Measurements from ENCODE around the gene CUL3.

The CUL3 gene

DNA sequence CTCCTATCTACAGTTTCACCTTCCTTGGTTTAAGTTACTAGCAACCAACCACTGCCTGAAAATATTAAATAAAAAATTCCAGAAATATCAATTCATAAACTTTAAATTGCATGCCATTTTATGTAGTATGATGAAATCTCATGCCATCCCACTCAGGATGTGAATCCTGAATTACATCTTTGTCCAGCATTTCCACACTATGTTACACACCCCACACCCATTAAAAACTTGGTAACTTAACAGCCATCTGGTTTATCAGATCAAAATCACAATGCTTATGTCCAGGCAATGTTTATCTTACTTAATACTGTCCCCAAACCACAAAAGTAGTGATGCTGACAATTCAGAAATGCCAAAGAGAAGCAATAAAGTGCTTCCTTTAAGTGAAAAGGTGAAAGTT, 21.6 kb downstream of the CUL3 start:
- H3K27ac ChIP-seq (ENCODE audit: low read length) = no peak overlapping the region
- H3K4me3 ChIP-seq (ENCODE audit: low read length in 2 of 2) = no peak overlapping the region
- H3K4me1 ChIP-seq (ENCODE audit: control insufficient read depth, insufficient read depth, low read length) = no peaks in the 10 kb centered on the region
- no peaks in the 10 kb centered on the region for H3K9me3 ChIP-seq (ENCODE audit: control insufficient read depth in 2 of 2, low read length in 2 of 2)
- H3K9ac ChIP-seq (ENCODE audit: low read length in 2 of 2) = no peak overlapping the region
- H3K27me3 ChIP-seq (ENCODE audit: control insufficient read depth in 1 of 2, insufficient read depth in 2 of 2, low read length in 2 of 2) = no peaks in the 10 kb centered on the region
- no peaks in the 10 kb centered on the region for H3K36me3 ChIP-seq (ENCODE audit: control insufficient read depth in 2 of 2, insufficient read depth in 2 of 2, low read length in 2 of 2)

DNA sequence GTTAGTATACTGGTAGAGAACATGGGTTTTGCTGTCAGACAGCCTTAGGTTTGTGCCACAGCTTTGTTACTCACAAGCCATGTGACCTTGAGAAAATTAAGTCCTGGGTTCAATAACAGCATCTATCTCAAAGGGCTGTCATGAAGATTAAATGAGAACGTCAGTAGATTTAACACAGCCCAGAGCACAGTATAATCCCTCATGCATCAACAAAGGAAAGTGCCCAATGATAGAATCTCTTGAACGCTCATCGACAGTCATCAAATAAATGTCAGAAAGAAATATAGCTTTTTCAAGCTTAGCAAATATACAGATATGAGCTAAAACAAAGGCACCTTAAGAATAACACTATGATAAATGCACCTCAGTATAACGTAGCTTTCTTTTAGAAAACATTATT, 22.3 kb downstream of the CUL3 start:
- Histone ChIP-seq H3K27ac (ENCODE audit: low read length) (no peak overlapping the region), H3K4me1 (ENCODE audit: control insufficient read depth, insufficient read depth, low read length) (no peaks in the 10 kb centered on the region), H3K36me3 (ENCODE audit: control insufficient read depth in 2 of 2, insufficient read depth in 2 of 2, low read length in 2 of 2) (no peaks in the 10 kb centered on the region), H3K4me3 (ENCODE audit: low read length in 2 of 2) (no peak overlapping the region), H3K9me3 (ENCODE audit: control insufficient read depth in 2 of 2, low read length in 2 of 2) (no peaks in the 10 kb centered on the region), H3K9ac (ENCODE audit: low read length in 2 of 2) (no peak overlapping the region), H3K27me3 (ENCODE audit: control insufficient read depth in 1 of 2, insufficient read depth in 2 of 2, low read length in 2 of 2) (no peaks in the 10 kb centered on the region)

DNA sequence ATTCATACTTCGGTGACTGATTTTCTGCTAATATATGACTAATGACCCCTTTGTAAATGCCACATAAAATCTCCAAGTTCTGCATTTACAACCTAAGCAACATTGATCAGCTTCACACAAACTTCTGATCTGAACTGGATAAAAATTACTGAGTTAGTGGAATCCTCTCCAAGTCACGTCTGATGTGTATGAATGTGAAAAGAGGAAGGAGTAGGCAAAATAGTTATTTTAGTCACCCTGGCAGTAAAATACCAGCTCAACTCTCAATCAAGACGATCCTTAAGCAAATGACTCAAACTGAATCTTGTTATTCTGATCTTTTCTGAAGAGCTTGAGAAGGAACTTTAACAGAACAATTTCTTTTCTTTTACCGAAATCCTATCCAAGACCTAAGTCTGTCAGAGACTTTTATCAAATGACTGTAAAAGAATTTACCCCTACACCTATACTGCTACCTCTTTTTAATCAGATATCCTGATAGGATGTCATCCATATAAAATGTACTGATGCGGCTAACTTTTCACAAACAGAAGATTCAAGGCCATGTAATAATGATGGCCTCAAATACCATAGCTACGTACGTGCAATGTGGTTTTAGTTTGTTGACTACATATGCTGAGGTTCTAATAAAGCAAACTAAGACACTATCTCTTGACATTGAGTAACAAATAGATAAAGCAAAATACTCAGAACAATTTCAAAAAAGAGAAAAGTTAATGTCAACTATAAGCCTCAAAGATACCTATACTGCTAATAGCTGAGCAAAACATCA, 23.7 kb downstream of the CUL3 start:
- H3K27me3 ChIP-seq (ENCODE audit: control insufficient read depth in 1 of 2, insufficient read depth in 2 of 2, low read length in 2 of 2) = no peaks in the 10 kb centered on the region
- H3K9me3 ChIP-seq (ENCODE audit: control insufficient read depth in 2 of 2, low read length in 2 of 2) = no peaks in the 10 kb centered on the region
- no peak overlapping the region for H3K27ac ChIP-seq (ENCODE audit: low read length)
- H3K4me3 ChIP-seq (ENCODE audit: low read length in 2 of 2) = no peak overlapping the region
- H3K4me1 ChIP-seq (ENCODE audit: control insufficient read depth, insufficient read depth, low read length) = no peaks in the 10 kb centered on the region
- no peaks in the 10 kb centered on the region for H3K36me3 ChIP-seq (ENCODE audit: control insufficient read depth in 2 of 2, insufficient read depth in 2 of 2, low read length in 2 of 2)
- H3K9ac ChIP-seq (ENCODE audit: low read length in 2 of 2) = no peak overlapping the region

DNA sequence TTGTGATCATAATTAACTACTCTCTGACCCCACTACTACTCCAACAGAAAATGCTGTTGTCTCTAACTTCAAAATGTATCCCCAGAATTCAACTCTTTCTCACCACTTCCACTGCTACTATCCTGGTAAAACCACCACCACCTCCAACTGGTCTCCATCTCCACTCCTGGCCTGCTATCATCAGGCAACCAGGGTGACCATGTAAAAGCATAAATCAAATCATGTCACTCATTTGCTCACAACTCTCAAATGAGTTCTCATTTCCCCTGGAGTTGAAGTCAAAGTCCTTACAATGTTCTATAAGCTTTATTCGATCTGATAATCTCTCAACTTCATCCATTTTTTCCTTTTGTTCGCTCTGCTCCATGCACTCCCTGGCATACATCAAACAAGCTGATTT, 24.6 kb downstream of the CUL3 start:
- Histone ChIP-seq H3K4me3 (ENCODE audit: low read length in 2 of 2) (no peak overlapping the region), H3K9ac (ENCODE audit: low read length in 2 of 2) (no peak overlapping the region), H3K4me1 (ENCODE audit: control insufficient read depth, insufficient read depth, low read length) (no peaks in the 10 kb centered on the region), H3K27ac (ENCODE audit: low read length) (no peak overlapping the region), H3K27me3 (ENCODE audit: control insufficient read depth in 1 of 2, insufficient read depth in 2 of 2, low read length in 2 of 2) (no peaks in the 10 kb centered on the region), H3K9me3 (ENCODE audit: control insufficient read depth in 2 of 2, low read length in 2 of 2) (no peaks in the 10 kb centered on the region), H3K36me3 (ENCODE audit: control insufficient read depth in 2 of 2, insufficient read depth in 2 of 2, low read length in 2 of 2) (no peaks in the 10 kb centered on the region)

DNA sequence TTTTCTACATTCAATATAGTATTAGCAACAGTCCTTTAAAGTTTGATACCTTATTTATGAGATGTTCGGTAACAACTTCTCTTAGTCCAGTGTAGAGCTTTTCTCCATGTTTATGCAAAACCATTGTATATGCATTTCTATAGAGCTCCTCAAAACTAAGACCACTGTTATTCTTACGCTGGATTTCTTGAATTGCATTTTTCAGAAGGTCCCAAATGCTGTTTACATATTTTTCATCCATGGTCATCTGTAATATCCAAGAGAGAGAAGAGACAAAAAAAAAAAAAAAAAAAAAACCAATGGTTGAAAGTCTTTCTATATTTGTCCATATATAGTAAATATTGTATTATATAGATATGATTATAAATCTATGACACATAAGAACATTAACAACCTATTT, 27.6 kb downstream of the CUL3 start:
- no peaks in the 10 kb centered on the region for H3K4me1 ChIP-seq (ENCODE audit: control insufficient read depth, insufficient read depth, low read length)
- H3K9ac ChIP-seq (ENCODE audit: low read length in 2 of 2) = no peak overlapping the region
- H3K9me3 ChIP-seq (ENCODE audit: control insufficient read depth in 2 of 2, low read length in 2 of 2) = no peaks in the 10 kb centered on the region
- no peak overlapping the region for H3K27ac ChIP-seq (ENCODE audit: low read length)
- H3K27me3 ChIP-seq (ENCODE audit: control insufficient read depth in 1 of 2, insufficient read depth in 2 of 2, low read length in 2 of 2) = no peaks in the 10 kb centered on the region
- no peak overlapping the region for H3K4me3 ChIP-seq (ENCODE audit: low read length in 2 of 2)
- no peaks in the 10 kb centered on the region for H3K36me3 ChIP-seq (ENCODE audit: control insufficient read depth in 2 of 2, insufficient read depth in 2 of 2, low read length in 2 of 2)

DNA sequence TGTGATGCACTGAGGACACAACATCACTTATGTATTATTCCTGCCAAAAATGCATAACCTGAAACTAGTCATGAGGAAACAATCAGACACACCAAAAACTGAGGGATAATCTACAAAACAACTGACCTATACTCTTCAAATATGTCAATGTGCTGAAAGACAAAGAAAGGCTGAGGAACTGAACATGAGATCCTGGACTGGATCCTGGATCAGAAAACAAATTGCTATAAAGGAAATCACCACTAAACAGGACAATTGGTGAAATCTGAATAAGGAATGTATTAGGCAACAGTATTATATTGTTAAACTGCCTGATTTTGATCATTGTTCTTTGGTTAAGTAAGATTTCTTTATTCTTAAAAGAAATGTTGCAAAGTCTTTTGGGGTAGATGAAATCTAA, 28.8 kb downstream of the CUL3 start:
- Histone ChIP-seq H3K36me3 (ENCODE audit: control insufficient read depth in 2 of 2, insufficient read depth in 2 of 2, low read length in 2 of 2) (no peaks in the 10 kb centered on the region), H3K9me3 (ENCODE audit: control insufficient read depth in 2 of 2, low read length in 2 of 2) (no peaks in the 10 kb centered on the region), H3K4me1 (ENCODE audit: control insufficient read depth, insufficient read depth, low read length) (no peaks in the 10 kb centered on the region), H3K27ac (ENCODE audit: low read length) (no peak overlapping the region), H3K4me3 (ENCODE audit: low read length in 2 of 2) (no peak overlapping the region), H3K9ac (ENCODE audit: low read length in 2 of 2) (no peak overlapping the region), H3K27me3 (ENCODE audit: control insufficient read depth in 1 of 2, insufficient read depth in 2 of 2, low read length in 2 of 2) (no peaks in the 10 kb centered on the region)

DNA sequence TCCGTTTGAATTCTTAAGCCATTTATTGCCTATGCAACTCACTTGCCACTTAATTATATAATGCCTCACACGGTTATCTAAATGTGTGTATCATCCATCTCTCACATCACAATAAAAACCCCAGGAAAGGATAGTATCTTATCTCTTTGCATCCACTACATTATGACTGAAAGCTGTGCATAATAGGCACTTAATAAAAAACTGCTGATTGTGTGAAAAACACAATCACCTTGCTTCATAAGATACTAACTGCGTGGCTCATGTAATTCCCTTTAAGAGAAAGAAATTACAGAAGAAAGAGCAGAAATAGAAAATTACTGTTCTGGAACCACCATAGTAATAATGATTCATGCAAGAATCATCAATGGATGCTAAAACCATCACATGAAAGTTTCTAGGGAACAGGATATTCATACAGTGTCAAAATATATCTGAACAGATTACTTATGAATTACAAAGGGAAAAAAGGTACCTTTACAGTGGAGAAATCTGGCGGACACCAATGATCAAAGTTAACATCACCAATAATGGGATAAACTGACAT, 29.3 kb downstream of the CUL3 start:
- H3K36me3 ChIP-seq (ENCODE audit: control insufficient read depth in 2 of 2, insufficient read depth in 2 of 2, low read length in 2 of 2) = no peaks in the 10 kb centered on the region
- H3K27ac ChIP-seq (ENCODE audit: low read length) = no peak overlapping the region
- no peaks in the 10 kb centered on the region for H3K4me1 ChIP-seq (ENCODE audit: control insufficient read depth, insufficient read depth, low read length)
- no peaks in the 10 kb centered on the region for H3K27me3 ChIP-seq (ENCODE audit: control insufficient read depth in 1 of 2, insufficient read depth in 2 of 2, low read length in 2 of 2)
- no peak overlapping the region for H3K9ac ChIP-seq (ENCODE audit: low read length in 2 of 2)
- no peak overlapping the region for H3K4me3 ChIP-seq (ENCODE audit: low read length in 2 of 2)
- H3K9me3 ChIP-seq (ENCODE audit: control insufficient read depth in 2 of 2, low read length in 2 of 2) = no peaks in the 10 kb centered on the region

DNA sequence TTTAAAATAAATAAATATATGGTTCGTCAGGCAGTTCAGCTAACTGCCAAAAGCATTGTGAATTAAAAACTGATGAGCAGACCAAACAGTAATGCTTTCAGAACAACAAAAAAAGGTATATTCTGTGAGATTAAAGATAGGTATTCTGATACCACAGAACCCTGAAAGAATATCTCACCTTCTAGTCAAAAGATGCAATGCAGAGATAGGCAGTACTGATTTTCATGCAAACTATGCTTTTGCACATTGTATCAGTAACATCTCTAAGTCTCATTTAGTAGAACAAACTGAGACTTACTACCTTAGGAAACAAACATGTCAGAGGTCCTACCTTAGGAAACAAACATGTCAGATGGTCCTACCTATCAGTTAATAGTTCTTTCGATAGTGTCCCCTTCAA, 32.4 kb downstream of the CUL3 start:
- Histone ChIP-seq H3K27ac (ENCODE audit: low read length) (no peak overlapping the region), H3K4me3 (ENCODE audit: low read length in 2 of 2) (no peak overlapping the region), H3K4me1 (ENCODE audit: control insufficient read depth, insufficient read depth, low read length) (no peaks in the 10 kb centered on the region), H3K27me3 (ENCODE audit: control insufficient read depth in 1 of 2, insufficient read depth in 2 of 2, low read length in 2 of 2) (no peaks in the 10 kb centered on the region), H3K9ac (ENCODE audit: low read length in 2 of 2) (no peak overlapping the region), H3K9me3 (ENCODE audit: control insufficient read depth in 2 of 2, low read length in 2 of 2) (no peaks in the 10 kb centered on the region), H3K36me3 (ENCODE audit: control insufficient read depth in 2 of 2, insufficient read depth in 2 of 2, low read length in 2 of 2) (no peaks in the 10 kb centered on the region)

DNA sequence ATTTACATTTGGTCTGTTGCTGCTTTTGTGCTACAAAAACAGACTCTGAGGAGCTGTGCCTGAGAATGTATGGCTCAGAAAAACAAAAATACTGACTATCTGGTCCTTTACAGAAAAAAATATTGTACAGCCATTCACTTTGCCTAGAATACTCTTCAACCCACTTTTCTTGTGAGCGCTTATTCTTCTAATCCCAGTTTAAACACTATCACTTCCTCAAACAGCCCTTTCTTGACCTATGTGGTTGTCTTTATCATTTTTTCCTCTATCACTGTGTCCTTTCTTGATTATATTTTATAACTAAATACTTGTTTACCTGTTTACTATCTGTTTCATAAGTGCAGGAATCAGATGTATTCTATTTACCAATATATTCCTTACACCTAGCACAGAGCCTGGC, 33.5 kb downstream of the CUL3 start:
- Histone ChIP-seq H3K9me3 (ENCODE audit: control insufficient read depth in 2 of 2, low read length in 2 of 2) (no peaks in the 10 kb centered on the region), H3K9ac (ENCODE audit: low read length in 2 of 2) (no peak overlapping the region), H3K4me3 (ENCODE audit: low read length in 2 of 2) (no peak overlapping the region), H3K27me3 (ENCODE audit: control insufficient read depth in 1 of 2, insufficient read depth in 2 of 2, low read length in 2 of 2) (no peaks in the 10 kb centered on the region), H3K4me1 (ENCODE audit: control insufficient read depth, insufficient read depth, low read length) (no peaks in the 10 kb centered on the region), H3K27ac (ENCODE audit: low read length) (no peak overlapping the region), H3K36me3 (ENCODE audit: control insufficient read depth in 2 of 2, insufficient read depth in 2 of 2, low read length in 2 of 2) (no peaks in the 10 kb centered on the region)

DNA sequence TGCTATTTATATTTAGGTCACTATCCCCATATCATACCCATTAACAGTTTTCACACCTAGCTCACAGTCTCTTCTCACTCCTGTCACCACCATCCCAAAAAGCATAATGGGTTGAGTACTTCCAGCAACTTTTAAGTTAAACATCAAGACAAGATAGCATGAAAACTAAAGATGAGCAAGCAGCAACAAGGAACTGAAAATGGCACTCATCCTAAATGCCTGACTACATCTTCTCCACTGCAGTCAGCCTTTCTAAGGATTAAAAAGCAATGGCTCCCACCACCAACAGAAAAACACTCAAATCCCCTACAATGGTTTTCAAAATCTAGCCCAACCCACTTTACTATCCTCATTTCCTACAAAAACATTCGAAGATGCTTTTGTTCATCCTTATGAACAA, 38.2 kb downstream of the CUL3 start:
- no peaks in the 10 kb centered on the region for H3K4me1 ChIP-seq (ENCODE audit: control insufficient read depth, insufficient read depth, low read length)
- no peaks in the 10 kb centered on the region for H3K27me3 ChIP-seq (ENCODE audit: control insufficient read depth in 1 of 2, insufficient read depth in 2 of 2, low read length in 2 of 2)
- H3K9me3 ChIP-seq (ENCODE audit: control insufficient read depth in 2 of 2, low read length in 2 of 2) = no peaks in the 10 kb centered on the region
- H3K9ac ChIP-seq (ENCODE audit: low read length in 2 of 2) = no peak overlapping the region
- H3K27ac ChIP-seq (ENCODE audit: low read length) = no peak overlapping the region
- no peak overlapping the region for H3K4me3 ChIP-seq (ENCODE audit: low read length in 2 of 2)
- H3K36me3 ChIP-seq (ENCODE audit: control insufficient read depth in 2 of 2, insufficient read depth in 2 of 2, low read length in 2 of 2) = peaks cover 0 to 5% of the 10 kb centered on the region in 2 donors

DNA sequence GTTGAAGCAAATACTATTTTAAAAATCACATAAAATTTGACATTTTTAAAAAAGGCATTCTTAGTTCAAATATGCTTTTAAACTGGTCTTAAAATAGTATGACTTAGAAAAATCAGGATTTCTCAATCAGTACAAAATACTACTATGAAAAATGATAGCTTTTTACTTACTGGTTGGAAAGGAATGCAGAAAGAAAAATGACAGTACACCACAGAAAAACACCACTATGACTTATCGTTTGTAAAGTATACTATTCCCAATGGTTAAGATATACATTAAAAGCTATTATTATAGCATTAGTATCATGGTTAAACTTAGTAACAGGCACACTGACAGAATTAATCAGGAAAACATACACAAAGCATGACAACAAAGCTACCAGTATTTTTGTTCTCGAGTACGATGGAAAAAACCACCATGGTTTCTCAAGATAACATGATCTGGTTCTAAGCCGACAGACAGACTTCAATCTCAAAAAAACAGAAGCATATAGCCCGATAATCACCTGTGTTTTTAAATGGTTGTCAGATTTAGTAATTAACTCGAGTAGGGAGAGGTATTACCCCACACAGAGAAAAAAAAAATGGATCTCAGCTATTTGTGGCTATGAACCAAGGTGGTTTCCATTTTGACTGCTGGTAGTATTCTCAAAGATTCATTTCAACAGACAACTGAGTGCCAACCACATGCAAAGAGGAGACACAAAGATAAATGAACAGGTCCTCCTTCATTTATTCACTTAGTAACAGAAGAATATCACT, 39.1 kb downstream of the CUL3 start:
- Histone ChIP-seq H3K9me3 (ENCODE audit: control insufficient read depth in 2 of 2, low read length in 2 of 2) (no peaks in the 10 kb centered on the region), H3K27me3 (ENCODE audit: control insufficient read depth in 1 of 2, insufficient read depth in 2 of 2, low read length in 2 of 2) (no peaks in the 10 kb centered on the region), H3K27ac (ENCODE audit: low read length) (no peak overlapping the region)

More for the DNA sequence above, 39.1 kb downstream of the CUL3 start:
- Histone ChIP-seq H3K4me3 (ENCODE audit: low read length in 2 of 2) (no peak overlapping the region), H3K36me3 (ENCODE audit: control insufficient read depth in 2 of 2, insufficient read depth in 2 of 2, low read length in 2 of 2) (peaks cover 0 to 5% of the 10 kb centered on the region in 2 donors), H3K9ac (ENCODE audit: low read length in 2 of 2) (no peak overlapping the region), H3K4me1 (ENCODE audit: control insufficient read depth, insufficient read depth, low read length) (no peaks in the 10 kb centered on the region)
